ENCODE measurements around the gene PNPLA7.

Gene PNPLA7

DNA sequence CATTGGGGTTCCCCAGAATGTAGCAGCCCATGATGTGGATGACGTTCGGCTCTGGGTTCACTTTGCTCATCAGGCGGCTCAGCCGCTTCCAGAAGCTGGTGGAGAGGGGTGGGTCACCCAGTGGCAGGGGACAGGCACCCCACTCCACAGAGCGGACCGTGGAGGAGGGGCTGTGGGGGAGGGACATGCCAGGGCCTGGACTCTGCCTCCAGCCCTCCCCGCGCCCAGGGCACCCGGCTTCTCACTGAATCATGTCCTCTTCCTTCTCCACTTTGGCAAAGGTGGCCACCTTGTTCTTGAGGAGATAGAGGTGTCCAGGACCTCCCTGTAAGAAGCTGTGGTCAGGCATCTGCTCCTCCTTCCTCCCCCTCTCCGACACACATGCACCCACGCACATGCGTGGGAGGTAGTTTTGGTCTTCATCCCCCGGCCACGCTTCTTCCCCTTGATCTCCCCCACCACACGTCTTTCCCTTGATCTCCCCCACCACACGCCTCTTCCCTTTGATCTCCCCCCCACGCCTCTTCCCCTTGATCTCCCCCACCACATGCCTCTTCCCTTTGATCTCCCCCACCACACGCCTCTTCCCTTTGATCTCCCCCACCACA lies 100.2 kb downstream of the PNPLA7 start:
- no peak for DNase-seq (ENCODE audit: low spot score)

DNA sequence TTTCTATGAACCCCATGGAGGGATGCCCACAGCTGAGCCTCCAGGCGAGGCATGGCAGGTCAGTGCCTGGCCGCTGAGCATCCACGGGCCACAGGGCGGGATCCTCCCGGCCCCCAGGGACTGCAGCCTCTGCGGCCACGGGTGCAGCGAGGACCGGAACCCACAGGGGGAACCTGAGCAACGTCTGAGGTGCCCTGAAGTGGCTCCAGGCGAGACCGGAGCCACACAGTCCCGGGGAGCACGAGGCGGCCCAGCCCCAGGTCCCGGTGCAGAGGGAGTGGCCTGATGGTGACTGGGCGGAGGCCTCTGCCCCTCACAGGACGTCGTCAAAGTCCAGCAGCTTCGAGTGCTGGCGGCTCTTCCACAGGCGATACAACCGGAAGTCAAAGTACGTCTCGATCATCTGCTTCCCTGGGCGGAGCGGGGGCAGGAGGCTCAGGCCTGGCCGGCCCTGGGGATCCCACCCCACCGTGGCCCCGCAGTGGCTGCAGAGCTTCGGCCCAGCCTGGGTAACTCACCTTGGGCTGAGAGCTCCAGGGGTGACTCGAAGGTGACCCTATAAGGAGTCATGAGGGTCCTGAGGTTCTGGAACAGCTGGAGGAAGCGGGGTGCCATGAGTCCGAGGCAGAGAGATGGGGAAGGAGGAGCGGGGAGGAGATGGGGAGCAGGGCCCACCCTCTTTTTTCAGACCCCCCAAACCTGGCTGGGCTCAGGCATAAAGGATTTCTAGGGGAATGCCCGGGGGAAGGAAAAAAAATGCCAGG lies 100.9 kb downstream of the PNPLA7 start:
- no peak for DNase-seq (ENCODE audit: low spot score)

GRCh38 chr9:137448602-137448962 lies 101.6 kb downstream of the PNPLA7 start:
- DNase-seq (ENCODE audit: low spot score): no peak

DNA sequence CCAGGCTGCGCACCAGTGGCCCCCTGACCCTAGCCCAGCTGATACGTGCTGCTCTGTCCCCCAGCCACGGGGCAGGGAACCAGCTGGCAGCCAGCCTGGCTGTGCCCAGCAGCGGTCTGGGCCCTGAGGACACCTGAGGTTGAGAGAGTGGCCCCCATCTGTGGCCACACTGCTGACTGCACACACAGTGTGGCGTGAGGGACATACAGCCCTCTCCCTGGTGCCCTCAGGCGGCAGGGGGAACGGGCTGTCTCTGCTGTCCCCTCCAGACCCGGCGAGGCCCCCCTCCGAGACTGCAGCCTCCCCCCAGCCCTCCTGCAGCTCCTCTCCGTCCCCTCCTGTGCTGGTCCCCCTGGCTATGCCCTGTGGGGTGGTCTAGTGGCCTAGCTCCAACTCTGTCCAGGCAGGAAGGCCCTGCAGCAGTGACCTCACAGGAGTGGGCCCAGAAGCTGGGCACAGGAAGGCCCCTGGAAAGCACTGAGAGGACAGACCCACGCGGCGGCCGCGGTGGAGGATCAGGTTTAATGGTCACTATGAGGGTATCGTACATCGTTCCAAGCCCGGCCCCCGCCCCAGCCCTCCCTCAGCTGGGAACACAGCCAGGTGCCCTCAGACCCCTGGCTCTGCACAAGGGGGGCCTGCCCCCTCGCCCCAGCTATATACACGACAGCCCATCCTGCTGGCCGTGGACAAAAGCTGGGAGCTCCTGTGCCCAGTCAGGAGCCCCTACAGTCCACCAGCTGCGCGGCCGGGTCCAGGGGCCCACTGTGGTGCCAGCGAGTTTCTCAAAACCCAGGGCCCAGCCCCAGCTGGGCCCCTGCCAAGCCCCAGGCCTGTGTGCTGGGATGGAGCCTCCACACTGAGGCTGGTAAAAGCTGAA lies 102.2 kb downstream of the PNPLA7 start:
- DNase-seq (ENCODE audit: low spot score): no peak

DNA sequence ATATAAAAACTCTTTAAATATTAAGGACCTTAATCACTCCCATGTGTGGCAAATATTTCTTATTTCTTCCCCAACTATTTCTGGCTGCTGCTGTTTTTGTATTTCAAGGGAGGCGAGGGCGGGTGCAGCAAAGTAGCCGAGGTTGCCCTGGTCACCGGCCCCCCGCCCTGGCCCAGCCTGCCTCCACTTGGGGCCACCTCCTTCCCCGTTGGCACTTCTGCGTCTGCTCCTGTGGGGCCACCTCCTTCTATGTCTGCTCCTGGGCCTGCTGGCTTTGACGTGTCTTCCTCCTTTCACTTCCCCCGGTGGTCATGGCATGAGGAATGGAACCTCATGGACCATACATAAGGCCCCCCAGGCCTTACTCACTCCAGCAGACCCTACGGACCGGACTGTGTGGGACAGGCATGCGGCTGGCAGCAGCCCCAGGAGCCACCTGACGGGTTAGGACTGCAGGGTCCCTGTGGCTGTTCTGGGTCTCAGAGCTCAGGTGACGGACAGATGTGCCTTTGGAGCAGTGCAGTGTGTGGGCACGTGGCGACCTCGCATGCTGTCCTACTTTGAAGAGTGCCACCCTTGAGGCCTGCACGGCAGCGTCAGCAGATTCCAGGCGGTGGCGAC lies 103.2 kb downstream of the PNPLA7 start:
- DNase-seq (ENCODE audit: low spot score): peak; percentile 35

DNA sequence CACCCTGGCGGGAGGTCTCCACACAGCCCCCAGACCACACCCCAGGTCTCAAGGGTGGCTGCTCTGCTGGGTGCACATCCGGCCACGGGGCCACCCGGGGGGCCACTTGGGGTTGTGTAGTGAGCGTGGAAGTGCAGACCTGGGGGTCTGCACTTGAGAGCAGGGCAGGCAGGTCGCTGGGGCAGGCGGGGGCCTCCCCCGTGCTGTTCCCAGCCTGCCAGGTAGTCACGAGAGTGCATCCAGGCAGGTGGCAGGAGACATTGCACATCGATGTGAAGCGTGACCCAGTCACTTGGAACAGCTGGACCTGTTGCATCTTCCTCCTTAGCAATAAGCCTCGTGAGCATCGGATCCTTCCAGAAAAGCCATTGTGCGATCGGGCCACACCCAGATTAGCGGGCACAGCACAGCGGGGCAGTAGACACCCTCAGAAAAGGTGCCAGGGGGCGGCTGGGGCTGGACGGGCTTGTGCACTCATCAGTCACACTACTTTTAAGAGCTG lies 104.2 kb downstream of the PNPLA7 start:
- DNase-seq (ENCODE audit: low spot score): peak; percentile 16

- peak; percentile 84 for DNase-seq (ENCODE audit: low spot score)
These were observed 104.9 kb downstream of the PNPLA7 start for GRCh38 chr9:137445275-137445807.

GRCh38 chr9:137444106-137444790 lies 106.0 kb downstream of the PNPLA7 start:
- DNase-seq (ENCODE audit: low spot score): no peak

DNA sequence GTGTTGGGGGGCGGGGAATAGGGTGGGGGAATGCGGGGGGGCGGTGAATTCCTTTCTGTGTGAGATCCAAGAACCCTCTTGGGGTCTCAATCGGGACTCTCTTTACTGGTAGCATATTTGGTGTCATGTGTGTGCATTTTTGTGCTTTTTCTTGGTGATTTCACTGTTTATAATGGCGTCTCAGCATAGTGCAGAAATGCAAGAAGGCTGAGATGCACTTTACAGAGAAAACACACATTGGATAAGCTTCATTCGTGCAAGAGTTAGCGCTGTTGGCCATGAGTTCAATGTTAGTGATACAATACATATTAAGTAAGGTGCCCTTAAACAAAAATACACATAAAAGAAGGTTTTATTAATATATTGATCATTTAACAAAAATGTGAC lies 108.3 kb downstream of the PNPLA7 start:
- DNase-seq (ENCODE audit: low spot score): no peak

GRCh38 chr9:137441289-137441934 lies 108.8 kb downstream of the PNPLA7 start, which contains the start of gene ENTPD8:
Gene ENTPD8 (minus strand): TSS chr9:137441357. CDS start chr9:137438285, 3,072 bp downstream.
- no peak for DNase-seq (ENCODE audit: low spot score)

GRCh38 chr9:137439158-137439714 lies 111.0 kb downstream of the PNPLA7 start:
- DNase-seq (ENCODE audit: low spot score): no peak

DNA sequence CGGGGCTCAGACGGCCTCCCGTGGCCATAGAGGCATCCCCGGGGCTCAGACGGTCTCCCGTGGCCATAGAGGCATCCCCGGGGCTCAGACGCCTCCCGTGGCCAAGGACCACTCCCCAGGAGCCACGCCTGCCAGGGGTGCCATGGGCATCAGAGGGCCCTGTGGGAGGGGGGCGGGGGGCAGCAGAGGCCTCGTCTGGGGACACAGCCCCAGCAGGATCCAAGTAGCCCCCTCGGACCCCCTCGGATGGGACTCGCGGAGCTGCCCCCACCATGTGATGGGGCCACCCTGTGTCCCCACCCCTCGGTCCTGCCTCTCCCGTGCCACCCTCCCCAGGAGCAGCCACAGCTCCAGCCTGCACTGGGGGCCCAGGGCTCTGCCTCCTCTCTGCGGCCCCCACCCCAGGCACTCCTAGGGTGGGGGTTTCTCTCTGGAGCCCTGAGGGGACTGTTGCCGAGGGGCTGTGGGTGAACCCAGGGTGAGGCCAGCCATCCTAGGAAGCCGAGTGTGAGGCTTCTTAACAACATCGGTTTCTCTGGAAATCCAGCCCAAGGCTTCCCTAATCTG lies 111.5 kb downstream of the PNPLA7 start:
- DNase-seq (ENCODE audit: low spot score): no peak

- DNase-seq (ENCODE audit: low spot score): no peak
These were observed 112.3 kb downstream of the PNPLA7 start for GRCh38 chr9:137437691-137438590.

- DNase-seq (ENCODE audit: low spot score): no peak
These were observed 113.2 kb downstream of the PNPLA7 start for GRCh38 chr9:137436761-137437600.

- peak; percentile 98 for DNase-seq (ENCODE audit: low spot score)
These were observed 114.0 kb downstream of the PNPLA7 start for GRCh38 chr9:137435980-137436760.

DNA sequence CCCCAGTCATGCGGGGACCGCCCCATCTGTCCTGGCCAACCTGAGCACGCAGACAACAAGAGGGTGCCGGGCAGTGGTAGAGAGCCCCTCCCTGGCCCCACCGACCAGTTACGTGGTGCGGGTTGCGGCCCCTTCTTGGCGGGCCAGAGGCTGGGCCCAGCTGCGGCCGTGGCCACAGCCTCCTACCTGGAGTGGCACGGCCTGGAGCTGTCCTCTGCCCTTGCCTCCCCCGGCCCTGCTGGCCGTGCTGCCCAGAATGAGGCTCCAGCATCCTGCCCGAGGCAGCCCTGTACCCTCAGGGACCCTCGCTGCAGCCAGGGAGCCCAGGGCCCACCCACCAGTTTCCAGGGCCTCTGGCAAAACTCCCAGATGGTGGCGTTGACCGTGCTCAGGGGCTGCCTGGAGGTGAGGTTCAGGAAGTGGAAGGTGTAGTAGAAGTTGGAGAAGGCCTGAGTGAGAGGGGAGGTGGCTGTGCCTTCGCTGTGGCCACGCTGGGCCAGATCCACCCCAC lies 114.8 kb downstream of the PNPLA7 start:
- DNase-seq (ENCODE audit: low spot score): no peak

Data from AG08395 (cell line).